OCI-LY1 (cell line): ENCODE results near the gene VTI1A.

Experiments used
- EZH2 ChIP-seq: fragments of 200-600 bp; sonication (generic), shearing (Covaris generic); IDR thresholded peaks from 2 replicates; pipeline ENCODE4 v1.8.0; 2017; ENCODE audit warnings: borderline replicate concordance, mixed run types, mild to moderate bottlenecking, antibody characterized with exemption, low read length, moderate library complexity, mixed read lengths
- TF ChIP-seq, protein P1 (sequence below): fragments of 200-600 bp; sonication (generic), shearing (Covaris generic); IDR thresholded peaks from 2 replicates; pipeline ENCODE4 v1.5.1; 2017; ENCODE audit warnings: mild to moderate bottlenecking, antibody characterized with exemption, low read length, moderate library complexity, mixed read lengths

DNA sequence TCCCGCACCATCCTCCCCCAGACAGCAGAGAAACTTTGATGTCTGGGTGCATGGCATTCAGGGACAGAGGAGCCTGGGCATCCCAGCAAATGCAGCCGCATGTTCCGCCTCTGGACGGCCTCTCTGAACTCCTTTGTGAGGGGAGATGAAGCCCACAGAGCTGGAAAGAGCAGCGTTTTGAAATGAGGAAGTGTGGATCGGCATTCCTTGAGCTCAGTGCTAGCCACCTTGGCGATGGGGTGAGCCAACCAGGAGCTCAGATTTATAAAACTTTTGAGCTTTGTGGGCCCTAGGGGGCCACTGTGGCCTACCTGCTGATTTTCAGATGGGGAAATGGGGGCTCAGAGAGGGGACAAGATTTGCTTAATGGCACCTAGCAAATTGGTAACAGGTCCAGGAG lies 376.6 kb downstream of the VTI1A start:
- TF ChIP-seq, protein P1, sequence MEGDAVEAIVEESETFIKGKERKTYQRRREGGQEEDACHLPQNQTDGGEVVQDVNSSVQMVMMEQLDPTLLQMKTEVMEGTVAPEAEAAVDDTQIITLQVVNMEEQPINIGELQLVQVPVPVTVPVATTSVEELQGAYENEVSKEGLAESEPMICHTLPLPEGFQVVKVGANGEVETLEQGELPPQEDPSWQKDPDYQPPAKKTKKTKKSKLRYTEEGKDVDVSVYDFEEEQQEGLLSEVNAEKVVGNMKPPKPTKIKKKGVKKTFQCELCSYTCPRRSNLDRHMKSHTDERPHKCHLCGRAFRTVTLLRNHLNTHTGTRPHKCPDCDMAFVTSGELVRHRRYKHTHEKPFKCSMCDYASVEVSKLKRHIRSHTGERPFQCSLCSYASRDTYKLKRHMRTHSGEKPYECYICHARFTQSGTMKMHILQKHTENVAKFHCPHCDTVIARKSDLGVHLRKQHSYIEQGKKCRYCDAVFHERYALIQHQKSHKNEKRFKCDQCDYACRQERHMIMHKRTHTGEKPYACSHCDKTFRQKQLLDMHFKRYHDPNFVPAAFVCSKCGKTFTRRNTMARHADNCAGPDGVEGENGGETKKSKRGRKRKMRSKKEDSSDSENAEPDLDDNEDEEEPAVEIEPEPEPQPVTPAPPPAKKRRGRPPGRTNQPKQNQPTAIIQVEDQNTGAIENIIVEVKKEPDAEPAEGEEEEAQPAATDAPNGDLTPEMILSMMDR: no peak
- TF ChIP-seq EZH2: no peak
